ENCODE measurements around the gene KRT73.

GRCh38 chr12:52608161-52608560, 10.2 kb downstream of the KRT73 start:
- no peak for TF ChIP-seq CTCF (IDR thresholded peaks at IDR 0.05)
- no peak for TF ChIP-seq POLR2A (IDR thresholded peaks at IDR 0.05)
